Measurements from ENCODE around the gene MKRN3.

- TF ChIP-seq, protein P1, sequence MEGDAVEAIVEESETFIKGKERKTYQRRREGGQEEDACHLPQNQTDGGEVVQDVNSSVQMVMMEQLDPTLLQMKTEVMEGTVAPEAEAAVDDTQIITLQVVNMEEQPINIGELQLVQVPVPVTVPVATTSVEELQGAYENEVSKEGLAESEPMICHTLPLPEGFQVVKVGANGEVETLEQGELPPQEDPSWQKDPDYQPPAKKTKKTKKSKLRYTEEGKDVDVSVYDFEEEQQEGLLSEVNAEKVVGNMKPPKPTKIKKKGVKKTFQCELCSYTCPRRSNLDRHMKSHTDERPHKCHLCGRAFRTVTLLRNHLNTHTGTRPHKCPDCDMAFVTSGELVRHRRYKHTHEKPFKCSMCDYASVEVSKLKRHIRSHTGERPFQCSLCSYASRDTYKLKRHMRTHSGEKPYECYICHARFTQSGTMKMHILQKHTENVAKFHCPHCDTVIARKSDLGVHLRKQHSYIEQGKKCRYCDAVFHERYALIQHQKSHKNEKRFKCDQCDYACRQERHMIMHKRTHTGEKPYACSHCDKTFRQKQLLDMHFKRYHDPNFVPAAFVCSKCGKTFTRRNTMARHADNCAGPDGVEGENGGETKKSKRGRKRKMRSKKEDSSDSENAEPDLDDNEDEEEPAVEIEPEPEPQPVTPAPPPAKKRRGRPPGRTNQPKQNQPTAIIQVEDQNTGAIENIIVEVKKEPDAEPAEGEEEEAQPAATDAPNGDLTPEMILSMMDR (IDR thresholded peaks at IDR 0.05) = no peak
- no peak for TF ChIP-seq POLR2A (IDR thresholded peaks at IDR 0.05)
- TF ChIP-seq EP300 (IDR thresholded peaks at IDR 0.05) = no peak
Observed at GRCh38 chr15:23589012-23589411, 23.5 kb downstream of the MKRN3 start.

All from tibial nerve (tissue), 4 donors.